HG03575 (cell line): ENCODE measurements around the gene KANSL2.
"Not testable (repeated sequence)": the region's sequence is repeated elsewhere in the genome, so short reads cannot be mapped to it uniquely, and the experiment has no call there.

ENCODE experiments used
- ATAC-seq: cut with Tn5 transposase; IDR thresholded peaks from one replicate; pipeline ENCODE4 v1.9.1; 2021; ENCODE audit not compliant: unreplicated experiment, insufficient number of reproducible peaks, low FRiP score; ENCODE audit errors: extremely low read depth

KANSL2 gene

GRCh38 chr12:48686615-48687334 lies 4.7 kb upstream of the KANSL2 start:
- ATAC-seq = no peak

GRCh38 chr12:48686037-48686595 lies 4.1 kb upstream of the KANSL2 start:
- no peak for ATAC-seq

GRCh38 chr12:48683534-48683933 lies 1.5 kb upstream of the KANSL2 start:
- no peak for ATAC-seq

- ATAC-seq = no peak
Measured at GRCh38 chr12:48682927-48683326, 889 bp upstream of the KANSL2 start.

GRCh38 chr12:48682533-48682905 lies 481 bp upstream of the KANSL2 start:
- ATAC-seq = not testable (repeated sequence)

- ATAC-seq = no peak
Measured at GRCh38 chr12:48681399-48681709, 684 bp downstream of the KANSL2 start.

GRCh38 chr12:48680861-48681260 lies 1.2 kb downstream of the KANSL2 start:
- no peak for ATAC-seq

- ATAC-seq = no peak
Measured at GRCh38 chr12:48678551-48679185, 3.4 kb downstream of the KANSL2 start.

- no peak for ATAC-seq
Measured at GRCh38 chr12:48671231-48671856, 10.7 kb downstream of the KANSL2 start.

GRCh38 chr12:48668996-48669395 lies 13.0 kb downstream of the KANSL2 start:
- ATAC-seq = no peak

- ATAC-seq = no peak
Measured at GRCh38 chr12:48659863-48660262, 22.2 kb downstream of the KANSL2 start.

- no peak for ATAC-seq
Measured at GRCh38 chr12:48651681-48652080, 30.4 kb downstream of the KANSL2 start.

- not testable (repeated sequence) for ATAC-seq
Measured at GRCh38 chr12:48645354-48645753, 36.7 kb downstream of the KANSL2 start.

- no peak for ATAC-seq
Measured at GRCh38 chr12:48643011-48643410, 39.0 kb downstream of the KANSL2 start.

GRCh38 chr12:48641752-48642555 lies 40.1 kb downstream of the KANSL2 start:
- ATAC-seq = not testable (repeated sequence)

GRCh38 chr12:48640854-48641253 lies 41.2 kb downstream of the KANSL2 start:
- no peak for ATAC-seq

- no peak for ATAC-seq
Measured at GRCh38 chr12:48640428-48640827, 41.6 kb downstream of the KANSL2 start.

- no peak for ATAC-seq
Measured at GRCh38 chr12:48631071-48631470, 51.0 kb downstream of the KANSL2 start.

- no peak for ATAC-seq
Measured at GRCh38 chr12:48630346-48630745, 51.7 kb downstream of the KANSL2 start.
